Measurements from ENCODE around the gene OGFOD1. TPM values are rescaled to one million over a fixed set of nuclear protein-coding genes. Genes with fewer than 3 reads are reported as not detected.

OGFOD1 gene
- 36.5 TPM for polyA plus RNA-seq (ENCODE audit: insufficient read length)

DNA sequence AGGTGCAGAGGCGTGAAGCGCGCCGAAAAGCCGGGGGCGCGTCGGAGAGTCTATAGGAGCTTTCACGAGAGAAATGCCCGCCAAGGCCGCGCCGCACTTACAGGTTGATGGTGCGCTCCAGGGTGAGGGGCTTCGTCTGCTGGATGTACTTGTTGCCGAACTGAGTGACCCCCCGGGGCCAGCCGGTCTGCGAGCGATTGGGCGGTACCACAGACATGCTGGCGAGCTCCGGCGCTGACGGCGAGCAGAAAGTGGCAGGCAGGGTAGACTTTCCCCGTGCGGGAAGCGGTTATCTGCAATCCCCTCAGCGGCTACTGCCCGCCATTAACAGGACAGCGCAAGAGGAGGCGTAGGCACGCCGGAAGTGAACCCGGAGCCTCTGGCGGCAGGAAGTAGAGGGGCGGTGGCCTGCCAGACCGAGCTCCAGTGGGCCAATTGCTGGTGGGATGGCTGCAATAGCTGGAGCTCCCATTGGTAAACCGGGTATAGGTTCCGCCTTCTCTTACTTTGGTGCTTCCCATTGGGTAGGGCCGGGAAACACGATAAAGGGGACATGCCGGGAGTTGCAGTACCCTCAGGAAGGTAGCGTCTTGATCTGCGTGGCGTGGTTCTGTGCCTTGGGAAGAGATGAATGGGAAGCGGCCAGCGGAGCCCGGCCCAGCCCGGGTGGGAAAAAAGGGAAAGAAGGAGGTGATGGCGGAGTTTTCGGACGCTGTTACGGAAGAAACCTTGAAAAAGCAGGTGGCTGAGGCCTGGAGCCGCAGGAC lies at the start of gene OGFOD1, which contains the start of gene NUDT21:
Gene OGFOD1, plus strand, starts transcription at position 569 of the 767 bp plus-strand sequence. Its CDS starts 59 bp downstream, at position 628.
Gene NUDT21, minus strand, starts transcription at position 347 of the 767 bp plus-strand sequence. Its CDS starts 130 bp downstream, at position 217.
- DNase-seq = peak; percentile 95

DNA sequence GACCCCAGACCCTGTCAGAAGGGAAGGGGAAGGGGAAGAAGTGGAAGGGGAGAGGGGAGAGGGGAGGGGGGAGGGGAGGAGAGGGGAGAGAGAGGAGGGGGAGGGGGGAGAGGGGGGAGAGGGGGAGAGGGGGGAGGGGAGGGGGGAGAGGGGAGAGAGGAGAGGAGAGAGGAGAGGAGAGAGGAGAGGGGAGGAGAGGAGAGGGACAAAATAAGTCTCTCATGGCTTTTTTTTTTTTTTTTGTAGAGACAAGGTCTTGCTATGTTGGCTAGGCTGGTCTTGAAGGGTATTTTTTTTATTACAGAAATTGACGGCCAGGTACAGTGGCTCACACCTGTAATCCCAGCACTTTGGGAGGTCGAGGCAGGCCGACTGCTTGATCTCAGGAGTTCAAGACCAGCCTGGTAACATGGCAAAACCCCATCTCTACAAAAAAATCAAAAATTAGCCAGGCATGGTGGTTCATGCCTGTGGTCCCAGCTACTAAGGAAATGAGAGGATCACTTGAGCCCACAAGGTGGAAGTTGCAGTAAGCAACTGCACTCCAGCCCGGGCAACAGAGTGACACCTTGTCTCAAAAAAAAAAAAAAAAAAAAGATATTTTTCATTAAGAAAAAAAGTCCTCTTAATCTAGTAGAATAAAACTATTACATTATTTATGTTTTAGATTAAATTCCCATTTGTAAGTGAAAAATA lies 45.2 kb upstream of the OGFOD1 start:
- no peak for DNase-seq

DNA sequence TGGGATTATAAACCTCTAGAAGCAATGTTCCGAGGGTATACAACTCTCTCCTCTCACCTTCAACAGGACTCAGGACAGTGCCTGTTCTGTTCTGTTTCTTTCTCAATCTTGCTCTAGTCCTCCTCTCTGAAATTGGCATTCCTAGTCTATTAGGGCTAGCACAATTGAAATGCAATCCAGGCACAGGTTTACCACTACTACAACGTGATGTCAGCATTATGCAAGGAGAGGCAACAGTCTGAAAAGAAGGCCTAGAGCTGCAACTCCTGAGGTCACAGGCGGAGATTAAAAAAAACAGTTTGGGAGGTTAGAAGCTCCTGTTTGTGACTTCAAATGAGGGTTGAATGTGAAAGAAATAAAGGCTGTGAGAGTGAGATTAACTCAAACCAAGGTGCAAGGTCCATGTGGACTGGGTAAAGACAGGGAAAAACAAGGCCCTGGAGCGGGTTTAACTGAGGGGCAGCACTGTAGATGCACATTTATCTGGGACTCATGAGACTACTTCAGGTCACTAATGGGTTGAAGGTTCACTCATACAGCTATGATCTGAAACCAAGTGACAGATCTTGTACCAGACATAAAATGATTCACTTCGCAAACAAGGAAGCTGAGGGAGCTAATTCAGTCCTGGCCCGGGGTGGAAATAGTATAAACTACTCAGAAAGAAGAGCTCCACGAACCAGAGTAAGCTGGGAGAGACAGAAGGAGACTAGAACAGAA lies 42.8 kb upstream of the OGFOD1 start:
- no peak for DNase-seq

DNA sequence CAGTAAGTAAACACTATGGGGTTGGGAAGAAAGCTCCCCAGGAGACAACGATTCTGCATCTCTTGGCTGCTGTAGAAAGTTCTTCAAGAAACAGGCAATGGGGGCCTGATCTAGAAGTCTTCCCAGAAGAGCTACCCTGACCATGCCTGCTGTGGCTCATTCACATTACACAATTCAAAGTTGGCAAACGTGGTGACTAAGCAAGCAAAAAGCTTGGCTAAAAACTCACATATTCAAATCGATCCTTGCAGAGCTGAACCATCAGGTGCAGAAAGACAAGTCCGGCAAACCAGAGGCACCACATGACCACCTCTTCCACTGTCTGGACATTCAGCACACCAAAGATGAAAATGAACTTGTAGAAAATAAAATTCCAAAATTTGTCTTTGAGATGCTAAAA lies 42.2 kb upstream of the OGFOD1 start:
- no peak for DNase-seq

DNA sequence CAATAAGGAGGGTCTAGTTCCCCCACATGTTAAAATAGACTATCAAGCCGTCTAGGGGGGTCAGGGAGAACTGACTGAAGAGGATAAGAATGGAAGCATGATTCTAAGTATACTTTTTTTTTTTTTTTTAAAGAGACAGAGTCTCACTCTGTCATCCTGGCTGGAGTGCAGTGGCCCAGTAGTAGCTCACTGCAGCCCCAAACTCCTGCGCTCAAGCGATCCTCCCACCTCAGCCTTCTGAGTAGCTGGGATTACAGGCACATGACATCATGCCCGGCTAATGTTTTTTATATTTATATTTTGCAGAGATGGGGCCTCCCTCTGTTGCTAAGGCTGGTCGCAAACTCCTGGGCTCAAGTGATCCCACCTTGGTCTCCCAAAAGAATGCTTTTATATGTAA lies 40.2 kb upstream of the OGFOD1 start:
- no peak for DNase-seq

DNA sequence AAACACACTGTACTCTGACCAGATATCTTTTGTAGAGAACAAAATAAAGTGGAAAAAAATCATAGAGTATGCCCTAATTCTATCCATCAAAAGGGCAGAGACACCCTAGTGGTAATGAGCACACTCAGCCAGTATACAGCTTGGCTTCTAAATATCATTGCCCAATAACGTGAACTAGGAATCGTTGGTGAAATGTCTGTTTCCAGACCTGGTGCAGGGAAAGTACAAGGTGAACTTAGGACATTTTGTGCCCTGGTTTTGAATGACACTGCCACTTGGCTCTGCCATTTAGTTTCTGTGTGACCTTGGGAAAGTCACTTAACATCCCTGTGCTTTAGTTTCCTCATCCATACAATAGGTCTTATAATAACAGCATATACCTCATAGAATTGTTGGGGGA lies 39.7 kb upstream of the OGFOD1 start:
- no peak for DNase-seq

DNA sequence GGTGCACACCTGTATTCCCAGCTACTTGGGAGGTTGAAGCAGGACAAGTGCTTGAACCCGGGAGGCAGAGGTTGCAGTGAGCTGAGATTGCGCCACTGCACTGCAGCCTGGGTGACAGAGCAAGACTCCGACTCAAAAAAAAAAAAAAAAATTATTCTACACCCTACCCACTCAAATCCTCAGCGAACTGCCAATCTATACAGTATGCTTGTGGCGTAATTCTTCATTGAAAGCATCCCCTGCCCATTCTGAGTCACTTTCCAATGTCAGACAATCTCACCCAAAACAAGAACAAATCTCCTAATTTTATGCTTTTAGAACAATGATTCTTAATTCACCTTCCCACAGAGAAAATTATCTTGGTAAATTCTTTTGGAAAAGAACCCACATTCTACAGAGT lies 38.0 kb upstream of the OGFOD1 start:
- DNase-seq = no peak

DNA sequence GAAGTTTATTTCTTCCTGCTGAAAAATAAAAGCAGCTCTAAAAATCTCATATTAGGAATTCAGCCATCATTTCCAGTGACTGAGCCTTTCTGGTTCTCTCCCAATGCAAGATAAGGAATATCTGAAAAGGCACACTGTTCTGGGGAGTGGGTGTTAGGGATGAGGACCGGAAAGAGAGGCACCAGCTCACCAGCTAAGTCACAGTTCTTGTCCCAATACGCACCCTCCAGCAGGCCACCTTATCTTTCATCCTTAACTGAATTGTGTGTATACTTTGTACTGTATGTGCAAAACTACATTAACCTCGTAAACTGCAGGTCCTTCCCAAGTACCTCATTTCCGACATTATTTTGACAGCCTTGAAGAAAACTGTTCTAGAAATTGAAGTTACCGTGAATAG lies 37.0 kb upstream of the OGFOD1 start:
- DNase-seq = no peak

DNA sequence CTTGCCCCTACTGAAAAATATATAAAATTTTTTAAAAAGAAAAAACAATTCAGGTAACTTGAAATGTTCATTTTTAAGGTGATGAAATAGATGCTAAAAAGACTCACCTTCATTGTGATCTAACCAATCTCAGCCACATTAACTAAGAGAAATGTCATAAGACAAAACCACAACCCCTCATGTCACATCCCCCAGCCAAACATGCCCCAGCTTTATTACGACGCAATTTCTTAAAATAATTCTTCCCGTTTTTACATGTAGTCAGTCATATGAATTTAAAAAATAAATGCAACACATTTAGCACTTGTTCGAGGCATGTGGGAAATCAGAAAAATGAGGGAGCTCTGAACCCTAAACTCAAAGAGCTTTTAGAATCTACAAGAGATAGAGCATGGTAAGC lies 35.5 kb upstream of the OGFOD1 start:
- DNase-seq = no peak

DNA sequence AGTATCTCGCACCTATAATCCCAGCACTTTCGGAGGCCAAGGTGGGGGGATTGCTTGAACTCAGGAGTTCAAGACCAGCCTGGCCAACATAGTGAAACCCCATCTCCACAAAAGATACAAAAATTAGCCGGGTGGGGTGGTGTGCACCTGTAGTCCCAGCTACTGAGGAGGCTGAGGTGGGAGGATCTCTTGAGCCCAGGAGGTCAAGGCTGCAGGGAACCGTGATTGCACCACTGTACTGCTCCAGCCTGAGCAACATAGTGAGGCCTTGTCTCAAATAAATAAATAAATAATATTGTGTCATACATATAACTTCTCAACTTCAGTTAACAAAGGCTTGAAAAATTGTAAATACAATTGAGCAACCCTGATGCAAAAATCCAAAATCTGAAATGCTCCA lies 34.2 kb upstream of the OGFOD1 start:
- no peak for DNase-seq

DNA sequence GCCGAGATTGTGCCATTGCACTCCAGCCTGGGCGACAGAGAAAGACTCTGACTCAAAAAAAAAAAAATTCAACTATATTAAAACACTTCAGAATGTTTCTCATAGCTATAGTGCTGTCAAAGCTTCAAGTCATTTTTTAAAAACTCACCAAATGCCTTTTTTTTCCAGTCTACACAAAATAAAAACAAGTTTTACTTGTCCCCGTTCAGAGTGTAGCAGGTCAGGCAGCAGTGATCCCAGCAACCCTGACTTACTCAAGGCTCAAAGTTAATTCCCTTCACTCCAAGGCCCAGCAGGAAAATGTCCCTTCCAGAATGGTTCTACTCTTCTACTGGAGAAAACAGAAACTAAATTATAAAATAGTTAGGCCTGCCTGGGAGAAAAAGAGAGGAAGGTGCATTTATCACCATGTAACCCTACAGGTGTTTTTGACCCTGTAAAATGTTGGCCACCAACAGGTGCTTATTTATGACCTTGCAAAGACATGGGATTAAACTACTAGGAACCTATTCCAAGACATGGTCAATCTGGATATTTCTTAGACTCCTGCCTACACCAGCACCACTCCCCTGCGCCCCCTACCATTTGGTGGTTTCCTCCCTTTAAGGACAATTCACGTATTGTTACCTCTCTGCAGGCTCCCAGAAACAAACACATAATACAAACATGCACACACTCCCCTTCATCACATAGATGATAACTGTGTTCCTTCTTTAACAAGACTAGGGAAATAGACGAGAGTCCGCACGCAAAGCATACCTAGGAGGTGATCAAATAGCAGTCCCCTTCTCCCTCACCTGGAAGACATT lies 31.4 kb upstream of the OGFOD1 start:
- DNase-seq = no peak

DNA sequence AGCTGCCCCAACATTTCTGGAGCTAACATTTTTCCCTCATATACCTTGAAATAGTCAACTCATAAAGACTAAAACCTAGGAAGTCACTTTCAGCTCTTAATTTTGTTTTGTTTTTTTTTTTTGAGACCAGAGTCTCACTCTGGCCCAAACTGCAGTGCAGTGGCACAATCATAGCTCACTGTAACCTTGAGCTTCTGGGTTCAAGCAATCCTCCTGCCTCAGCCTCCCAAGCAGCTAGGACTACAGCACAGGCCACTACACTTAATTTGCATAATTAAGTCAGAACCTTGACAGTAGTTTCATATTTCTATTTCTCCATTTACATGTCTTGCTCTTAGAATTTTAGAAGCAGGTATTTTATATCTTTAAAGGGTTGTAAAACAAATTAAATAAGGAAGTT lies 30.7 kb upstream of the OGFOD1 start:
- DNase-seq = no peak

DNA sequence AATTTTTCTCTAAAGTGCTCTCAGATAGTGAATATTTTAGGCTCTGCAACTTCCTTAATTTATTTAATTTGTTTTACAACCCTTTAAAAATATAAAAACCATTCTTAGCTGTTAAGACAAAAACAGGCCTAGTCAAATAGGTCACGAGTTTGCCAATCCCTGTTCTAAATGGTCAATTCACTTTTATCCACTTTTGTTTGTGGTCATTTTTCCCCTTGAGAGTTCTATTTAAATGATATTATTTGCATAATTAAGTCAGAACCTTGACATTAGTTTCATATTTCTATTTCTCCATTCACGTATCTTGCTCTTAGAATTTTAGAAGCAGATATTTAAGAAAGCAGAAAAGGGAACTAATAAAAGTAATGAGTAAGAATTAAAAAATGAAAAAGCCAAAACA lies 30.0 kb upstream of the OGFOD1 start:
- no peak for DNase-seq

DNA sequence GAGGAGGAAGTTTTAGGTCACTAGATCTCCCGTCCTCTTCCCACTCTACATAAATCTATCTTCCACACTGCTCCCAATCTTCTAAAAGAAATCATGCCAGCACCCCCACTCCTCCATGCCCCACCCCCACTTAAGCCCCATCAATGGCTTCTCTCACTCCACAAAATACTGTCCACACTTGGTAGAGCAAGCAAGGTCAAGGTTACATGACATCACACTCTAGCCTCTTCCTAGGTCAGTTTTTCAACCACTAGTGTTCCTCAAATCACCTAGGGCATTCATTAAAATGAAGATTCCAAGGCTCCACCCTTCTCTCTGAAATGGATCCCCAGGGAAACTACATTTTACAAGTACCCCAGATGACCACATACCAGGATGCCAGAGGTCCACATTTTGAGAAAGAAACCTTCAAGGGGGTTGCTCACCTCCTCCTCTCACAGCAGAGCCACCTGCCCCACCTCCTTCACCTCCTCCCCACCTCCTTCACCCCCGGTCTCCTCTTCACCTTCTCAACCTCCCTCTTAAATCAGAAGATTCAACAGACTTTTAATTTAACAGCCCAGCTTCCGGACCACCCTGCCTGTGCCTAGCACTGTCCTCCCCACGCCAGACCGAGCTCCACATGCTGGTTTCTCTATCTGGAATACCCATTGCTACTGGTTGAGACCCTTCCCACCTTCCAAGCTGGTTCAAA lies 29.2 kb upstream of the OGFOD1 start:
- no peak for DNase-seq

DNA sequence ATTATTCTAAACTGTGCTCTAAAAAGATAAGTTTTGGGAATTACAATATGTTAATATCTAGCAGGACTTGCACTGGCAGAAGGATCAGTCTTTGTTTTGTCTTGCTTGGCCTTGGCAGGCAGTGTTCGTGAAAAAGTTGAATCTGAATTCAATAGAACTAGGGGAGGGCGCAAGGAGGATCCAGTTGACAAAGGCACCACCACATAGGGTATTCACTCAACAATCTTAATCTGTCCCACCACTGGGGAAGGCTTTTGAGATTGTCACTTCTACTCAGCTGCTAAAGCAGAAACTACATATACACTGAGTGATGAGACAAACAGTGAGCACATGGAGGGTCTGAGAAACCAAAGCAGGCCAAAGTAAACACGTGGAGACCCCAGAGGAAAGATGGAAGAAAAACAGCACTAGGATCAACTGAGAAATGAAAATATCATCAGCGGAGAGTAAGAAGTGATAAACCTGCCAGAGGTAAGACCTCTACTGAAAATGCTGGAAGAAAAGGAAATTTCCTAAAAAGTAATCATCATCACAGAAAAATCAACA lies 28.4 kb upstream of the OGFOD1 start:
- no peak for DNase-seq

DNA sequence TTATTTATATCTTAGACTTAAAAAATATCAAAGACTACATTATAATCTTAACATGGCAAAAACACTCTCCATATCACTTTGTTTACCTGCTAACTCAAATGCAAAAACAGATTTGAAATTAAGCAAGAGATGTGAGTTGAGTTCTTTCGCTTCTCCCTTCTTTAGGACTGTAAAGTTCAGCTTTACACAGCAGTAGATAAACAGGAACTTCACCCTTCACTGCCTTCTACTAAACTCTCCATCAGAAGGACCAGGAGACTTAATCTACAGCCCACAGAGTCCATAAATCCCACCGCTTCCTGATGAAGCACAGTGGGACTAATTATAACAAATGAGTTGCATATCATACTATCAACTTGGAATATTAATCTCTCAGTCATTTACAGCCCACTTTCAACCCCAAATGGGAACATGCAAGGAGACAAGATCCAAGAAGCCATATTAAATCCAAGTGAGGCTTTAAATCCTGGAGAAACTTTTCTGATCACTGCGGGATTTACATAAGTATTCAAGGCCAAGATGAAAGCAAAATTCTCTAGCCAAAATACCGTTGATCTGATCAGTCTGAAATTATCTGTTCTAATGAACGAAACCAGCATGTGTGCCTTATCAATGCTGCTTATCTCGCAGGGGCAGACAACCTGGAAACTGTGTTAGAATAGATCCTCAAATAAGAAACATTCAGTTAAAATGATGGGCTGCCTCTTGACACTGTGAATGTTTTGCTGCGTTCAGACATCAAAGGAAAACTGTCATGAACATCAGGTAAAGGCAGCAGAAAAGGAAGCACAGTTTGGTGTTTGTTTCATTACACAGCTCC lies 27.6 kb upstream of the OGFOD1 start:
- DNase-seq = no peak

DNA sequence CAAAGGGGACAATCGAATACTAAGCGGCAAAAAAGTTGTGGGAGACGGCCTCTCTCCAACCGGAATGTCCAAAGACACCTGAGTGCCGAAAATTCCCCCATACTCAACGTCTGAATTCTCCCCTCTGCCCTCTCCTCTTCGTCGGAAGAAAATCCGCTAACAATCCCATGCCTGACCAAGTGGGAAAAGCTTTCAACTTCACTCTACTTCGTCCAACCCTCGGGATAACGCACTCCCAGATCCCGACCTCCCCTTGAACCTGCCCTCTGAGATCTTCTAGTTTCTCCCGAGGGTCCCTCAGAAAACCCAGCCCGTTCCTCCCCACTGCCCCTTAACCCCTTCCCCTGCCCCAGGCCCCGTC lies 27.0 kb upstream of the OGFOD1 start:
- peak; percentile 15 for DNase-seq

DNA sequence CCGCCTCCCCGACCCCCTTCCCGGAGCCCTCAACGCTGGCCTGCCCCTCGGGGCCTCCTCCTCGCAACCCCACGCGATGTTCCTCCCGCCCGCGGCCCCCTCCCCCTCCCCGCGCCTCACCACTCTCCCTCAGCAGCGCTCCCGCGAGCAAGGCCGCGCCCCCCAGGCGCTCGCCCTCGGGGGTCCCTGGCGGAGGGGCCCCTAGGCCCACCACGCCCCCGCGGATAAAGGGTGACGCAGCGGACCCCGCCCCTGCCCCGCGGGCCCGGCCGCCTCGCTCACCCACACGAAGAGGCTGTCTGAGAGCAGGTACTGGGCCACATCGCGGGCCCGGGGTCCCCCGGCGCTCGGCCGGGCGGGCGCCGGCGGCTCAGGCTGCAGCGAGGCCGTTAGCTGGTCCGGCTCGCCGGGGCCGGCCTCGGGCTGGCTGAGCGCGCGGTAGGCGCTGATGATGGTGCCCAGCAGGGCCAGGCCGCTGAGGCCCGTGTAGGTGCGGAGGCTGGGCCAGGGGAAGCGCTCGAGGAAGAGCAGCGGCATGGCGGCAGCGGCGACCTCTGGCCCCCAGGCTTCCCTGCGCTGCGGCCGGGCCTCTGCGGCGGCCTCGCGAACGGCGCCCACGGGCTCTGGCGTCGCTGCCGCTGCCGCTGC lies 26.4 kb upstream of the OGFOD1 start:
- DNase-seq = peak; percentile 42

DNA sequence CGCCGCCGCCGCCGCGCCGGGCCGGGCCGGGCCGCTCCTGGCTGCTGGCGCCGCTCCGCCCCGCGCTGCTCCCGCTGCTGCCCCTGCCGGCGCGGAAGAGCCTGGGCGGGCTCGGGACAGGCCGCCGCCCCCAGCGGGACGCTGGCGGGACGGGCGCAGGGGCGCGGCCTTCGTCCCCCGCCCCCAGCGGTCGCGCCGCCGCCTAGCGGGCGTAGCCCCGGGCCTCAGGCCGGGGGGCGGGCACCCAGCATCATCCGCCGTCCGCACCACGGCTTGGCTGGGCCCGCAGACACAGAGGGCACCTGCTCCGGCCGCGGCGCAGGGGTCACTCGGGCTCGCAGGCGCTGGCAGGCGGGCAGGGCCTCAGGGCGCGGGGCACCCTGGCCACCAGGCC lies 25.9 kb upstream of the OGFOD1 start, which contains the start of gene AMFR:
Gene AMFR, minus strand, starts transcription at position 107 of the 394 bp plus-strand sequence. CDS start 218 bp downstream, outside the sequence.
- DNase-seq = peak; percentile 88

DNA sequence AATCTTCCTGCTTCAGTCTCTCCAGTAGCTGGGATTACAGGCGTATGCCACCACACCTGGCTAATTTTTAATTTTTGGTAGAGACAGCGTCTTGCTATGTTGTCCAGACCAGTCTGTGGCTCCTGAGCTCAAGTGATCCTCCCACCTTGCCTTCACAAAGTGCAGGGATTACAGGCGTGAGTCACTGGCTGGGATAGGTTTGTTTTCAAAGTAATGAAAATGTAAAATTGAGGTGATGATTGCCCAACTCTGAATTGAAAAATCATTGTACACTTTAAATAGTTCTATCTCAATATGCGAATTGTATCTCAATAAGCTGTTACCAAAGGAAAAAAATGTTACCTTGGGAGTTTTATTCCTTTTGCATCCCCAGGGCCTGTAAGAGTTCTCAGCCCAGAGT lies 24.8 kb upstream of the OGFOD1 start:
- DNase-seq = no peak

Measured in hindlimb muscle (tissue), 1 donor.